HUDEP-2 (cell line): ENCODE data around the gene TAOK3.
"Not testable (repeated sequence)": the region's sequence is repeated elsewhere in the genome, so short reads cannot be mapped to it uniquely, and the experiment has no call there.

ENCODE experiments used
- DNase-seq, 76 experiments: peaks; one replicate each; lab custom pipeline; 2025; ENCODE audit not compliant: unreplicated experiment in 76 of 76; lab: John Stamatoyannopoulos, UW

Gene TAOK3

DNA sequence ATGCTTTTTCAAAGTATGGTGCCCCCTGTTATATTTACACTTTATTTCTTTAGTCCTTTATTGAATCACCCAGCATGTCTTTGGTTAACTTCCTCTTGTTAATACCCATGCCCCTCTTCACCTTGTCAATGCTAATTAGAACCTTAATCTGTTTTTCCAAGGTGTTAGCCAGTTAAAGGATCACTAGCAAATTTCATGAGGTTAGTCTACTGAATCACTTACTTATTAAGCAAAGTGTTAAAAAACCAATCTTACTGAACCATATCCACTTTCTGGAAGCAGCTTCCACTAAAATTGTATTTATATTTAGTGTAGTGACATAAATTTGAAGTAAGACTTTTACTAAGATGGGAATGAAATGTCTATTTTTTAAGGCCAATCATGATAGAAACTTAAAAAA is 27.9 kb downstream of the TAOK3 start:
- DNase-seq = no peak

DNA sequence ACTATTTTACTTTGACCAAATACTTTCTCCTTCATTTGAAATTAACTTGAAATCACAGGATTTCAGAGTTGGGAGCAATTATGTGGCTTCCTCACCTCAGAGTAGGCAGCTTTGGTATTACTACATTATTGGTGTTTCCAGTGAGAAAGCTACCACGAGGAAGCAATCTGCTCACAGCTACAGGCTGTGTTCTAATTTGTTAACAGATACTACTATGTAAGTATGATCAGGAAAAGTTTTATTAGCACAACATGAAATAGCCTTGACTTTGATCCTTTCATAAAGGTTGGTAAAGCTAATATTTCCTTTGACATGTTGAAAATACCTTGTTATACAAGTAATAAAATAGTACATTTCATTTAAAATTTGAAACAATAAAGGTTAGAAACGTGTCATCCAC is 30.6 kb downstream of the TAOK3 start:
- DNase-seq = no peak

GRCh38 chr12:118337194-118337838 is 35.4 kb downstream of the TAOK3 start:
- no peak for DNase-seq

DNA sequence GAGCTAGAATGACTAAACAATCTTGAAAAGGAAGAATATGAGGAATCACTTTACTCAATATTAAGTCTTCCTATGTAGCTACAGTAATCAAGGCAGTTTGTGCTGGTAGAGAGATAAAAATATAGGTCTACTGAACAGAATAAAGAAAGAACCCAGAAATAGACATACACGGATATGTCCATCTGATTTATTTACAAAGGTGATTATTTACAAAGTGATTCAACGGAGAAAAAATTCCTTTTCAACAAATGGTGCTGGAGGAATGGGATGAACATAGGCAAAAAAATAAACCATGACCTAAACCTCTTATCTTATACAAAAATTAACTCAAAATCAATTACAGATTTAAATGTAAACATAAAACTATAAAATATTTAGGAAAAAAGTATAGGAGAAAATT is 36.6 kb downstream of the TAOK3 start:
- DNase-seq = no peak

DNA sequence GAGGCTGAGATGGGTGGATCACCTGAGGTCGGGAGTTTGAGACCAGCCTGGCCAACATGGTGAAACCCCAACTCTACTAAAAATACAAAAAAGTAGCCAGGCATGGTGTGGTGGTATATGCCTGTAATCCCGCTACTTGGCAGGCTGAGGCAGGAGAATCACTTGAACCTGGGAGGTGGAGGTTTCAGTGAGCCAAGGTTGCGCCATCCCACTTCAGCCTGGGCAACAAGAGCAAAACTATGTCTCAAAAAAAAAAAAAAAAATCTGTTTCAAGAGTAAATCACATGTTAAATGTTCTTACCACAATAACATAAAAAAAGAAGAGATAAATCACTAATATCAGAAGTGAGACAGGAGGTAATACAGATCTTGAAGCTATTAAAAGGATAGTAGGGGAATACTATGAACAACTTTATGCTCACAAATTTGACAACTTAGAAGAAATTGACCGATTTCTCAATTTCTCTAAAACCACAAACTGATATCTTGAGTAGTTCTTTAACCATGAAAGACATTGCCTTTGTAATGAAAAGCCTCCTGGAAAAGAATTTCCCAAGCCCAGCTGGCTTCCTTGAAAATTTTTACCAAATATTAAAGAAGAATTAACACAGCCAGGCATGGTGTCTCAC is 37.7 kb downstream of the TAOK3 start:
- no peak for DNase-seq

DNA sequence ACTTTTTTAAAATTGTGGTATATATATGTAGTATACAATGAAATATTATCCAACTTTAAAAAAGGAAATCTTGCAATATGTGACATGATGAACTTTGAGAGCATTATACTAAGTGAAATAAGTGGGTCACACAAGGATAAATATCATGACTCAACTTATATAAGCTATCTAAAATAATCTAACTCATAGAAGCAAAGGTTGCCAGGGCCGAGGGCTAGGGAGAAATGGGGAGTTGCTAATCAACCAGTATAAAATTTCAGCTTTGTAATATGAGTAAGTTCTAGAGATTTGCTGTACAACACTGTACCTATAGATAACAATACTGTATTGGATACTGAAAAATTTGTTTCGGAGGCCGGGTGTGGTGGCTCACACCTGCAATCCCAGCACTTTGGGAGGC is 38.5 kb downstream of the TAOK3 start:
- no peak for DNase-seq

DNA sequence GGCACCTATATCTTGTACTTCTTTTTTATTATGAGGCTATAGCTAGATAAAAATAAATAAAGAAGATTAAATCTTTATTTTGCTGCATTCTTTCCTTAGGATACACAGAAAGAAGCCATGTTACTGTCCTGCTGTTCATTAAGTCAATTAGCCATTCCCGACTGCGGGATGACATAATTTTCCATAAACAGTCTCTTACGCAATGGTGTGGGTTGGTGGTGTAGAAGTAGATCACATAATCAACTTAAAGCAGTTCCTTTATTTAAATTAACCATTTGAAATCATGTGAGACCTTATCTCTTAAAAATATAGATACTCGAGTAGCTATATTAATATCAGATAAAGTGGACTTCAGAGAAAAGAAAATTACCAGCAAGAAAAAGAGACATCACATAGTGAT is 40.2 kb downstream of the TAOK3 start:
- DNase-seq = peak in 2 of 76 experiments; percentile 4 to 6

- peak in 67 of 76 experiments; percentile 6 to 84 (median 57) for DNase-seq
These were observed 42.2 kb downstream of the TAOK3 start for GRCh38 chr12:118330421-118331018.

- DNase-seq = no peak
These were observed 44.0 kb downstream of the TAOK3 start for GRCh38 chr12:118328486-118329330.

DNA sequence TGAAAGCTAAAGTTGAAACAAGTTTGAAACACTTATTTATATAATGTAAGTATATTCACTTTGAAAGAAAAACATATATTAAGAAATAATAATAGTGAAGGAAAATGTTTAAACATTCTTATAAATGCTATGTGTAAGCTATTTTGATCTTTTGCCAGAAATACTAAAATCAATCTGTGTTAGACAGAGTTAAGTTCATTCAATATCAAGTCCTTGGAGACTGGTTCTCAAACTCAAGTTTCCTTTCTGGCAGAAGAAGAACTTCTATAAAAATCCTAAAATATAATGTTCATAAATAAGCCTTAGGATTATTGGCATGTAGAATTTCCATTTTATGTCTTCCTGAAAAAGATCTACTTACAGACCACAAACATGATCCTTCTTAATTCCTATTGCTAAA is 45.3 kb downstream of the TAOK3 start:
- no peak for DNase-seq

DNA sequence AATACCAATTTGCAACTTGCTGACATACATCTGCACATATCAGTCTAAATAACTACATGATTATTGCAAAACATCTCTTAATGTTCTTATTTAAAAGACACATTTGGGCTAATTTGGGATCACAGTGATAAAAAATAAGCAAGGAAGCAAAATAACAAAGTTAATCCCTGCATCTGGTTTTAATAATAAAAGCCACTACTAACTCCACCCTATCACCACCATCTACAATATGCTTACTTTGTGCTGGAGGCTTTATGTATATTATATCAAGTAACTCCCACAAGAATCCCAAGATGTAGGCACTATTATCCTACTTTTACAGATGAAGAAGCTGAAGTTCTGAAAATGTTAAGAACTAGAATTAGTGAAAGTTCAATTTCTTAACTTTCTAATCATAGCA is 45.7 kb downstream of the TAOK3 start:
- DNase-seq = no peak

DNA sequence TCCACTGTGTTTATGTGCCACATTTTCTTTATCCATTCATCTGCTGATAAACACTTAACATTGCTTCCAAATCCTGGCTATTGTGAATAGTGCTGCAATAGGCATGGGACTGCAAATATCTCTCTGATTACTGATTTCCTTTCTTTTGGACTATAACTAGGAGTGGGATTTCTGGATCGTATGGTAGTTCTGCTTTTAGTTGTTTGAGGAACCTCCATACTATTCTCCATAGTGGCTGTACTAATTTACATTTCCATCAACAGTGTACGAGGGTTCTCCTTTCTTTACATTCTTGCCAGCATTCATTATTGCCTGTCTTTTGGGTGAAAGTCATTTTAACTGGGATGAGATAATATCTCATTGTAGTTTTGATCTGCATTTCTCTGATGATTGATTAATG is 47.6 kb downstream of the TAOK3 start:
- no peak for DNase-seq

GRCh38 chr12:118319627-118320026 is 53.1 kb downstream of the TAOK3 start:
- no peak for DNase-seq

- no peak for DNase-seq
These were observed 54.0 kb downstream of the TAOK3 start for GRCh38 chr12:118318744-118319143.

- no peak for DNase-seq
These were observed 55.0 kb downstream of the TAOK3 start for GRCh38 chr12:118317729-118318128.

- DNase-seq = no peak
These were observed 56.9 kb downstream of the TAOK3 start for GRCh38 chr12:118315821-118316220.

DNA sequence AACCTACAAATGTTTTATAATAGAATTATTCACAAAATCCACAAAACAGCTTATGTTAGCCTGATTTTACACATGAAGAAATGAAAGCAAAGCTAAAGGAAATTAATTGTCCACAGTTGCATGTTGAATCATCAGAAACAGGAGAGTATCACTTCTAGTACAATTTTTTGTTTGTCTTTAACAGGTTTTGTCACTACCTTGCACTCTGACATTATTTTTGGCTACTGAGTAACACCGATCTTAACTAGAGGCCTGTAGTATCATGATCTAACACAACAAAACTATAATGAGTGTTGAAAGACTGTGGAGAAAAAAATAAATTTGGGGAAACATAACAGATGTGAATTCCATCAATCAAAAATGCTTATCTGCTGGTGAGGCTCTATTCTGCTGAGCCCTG is 60.1 kb downstream of the TAOK3 start:
- no peak for DNase-seq

- no peak for DNase-seq
These were observed 61.0 kb downstream of the TAOK3 start for GRCh38 chr12:118311666-118312065.

DNA sequence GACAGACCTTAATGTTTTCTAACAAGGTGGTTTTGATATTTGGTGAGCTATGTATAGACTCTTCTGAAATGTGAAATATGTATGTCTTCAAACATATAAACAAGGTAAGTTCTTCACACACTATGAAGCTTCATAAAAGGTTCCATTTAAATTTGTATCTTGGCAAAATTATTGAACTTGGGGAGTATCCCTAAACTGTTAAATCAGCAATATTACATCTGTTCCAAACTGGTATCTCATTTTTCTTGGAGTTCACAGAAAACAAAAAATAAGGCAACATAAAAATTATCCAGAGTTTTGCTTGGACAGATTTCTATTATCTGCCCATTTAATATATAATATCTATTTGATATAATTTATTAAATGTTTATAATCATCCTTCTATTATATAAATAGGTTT is 62.4 kb downstream of the TAOK3 start:
- DNase-seq = no peak

DNA sequence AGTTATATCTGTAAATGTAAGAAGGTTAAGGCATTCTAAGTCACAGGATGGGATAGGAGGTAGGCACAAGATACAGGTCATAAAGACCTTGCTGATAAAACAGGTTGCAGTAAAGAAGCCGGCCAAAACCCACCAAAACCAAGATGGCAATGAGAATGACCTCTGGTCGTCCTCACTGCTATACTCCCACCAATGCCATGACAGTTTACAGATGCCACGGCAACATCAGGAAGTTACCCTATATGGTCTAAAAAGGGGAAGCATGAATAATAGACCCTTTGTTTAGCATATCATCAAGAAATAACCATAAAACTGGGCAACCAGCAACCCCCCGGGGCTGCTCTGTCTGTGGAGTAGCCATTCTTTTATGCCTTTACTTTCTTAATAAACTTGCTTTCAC is 64.7 kb downstream of the TAOK3 start:
- DNase-seq = not testable (repeated sequence)
